Measurements from ENCODE around the gene PARD6B. TPM values are rescaled to one million over a fixed set of nuclear protein-coding genes. Genes with fewer than 3 reads are reported as not detected.

Gene PARD6B
- total RNA-seq, 1 donor from 2014 or later, result 13.1 TPM

- Mint-ChIP-seq H3K27ac (ENCODE audit: unreplicated experiment) (no peak overlapping the region), H3K4me3 (ENCODE audit: unreplicated experiment) (no peak overlapping the region), H3K27me3 (ENCODE audit: low read depth, unreplicated experiment) (peaks cover 6% of the 10 kb centered on the region), H3K36me3 (ENCODE audit: low read depth, unreplicated experiment) (no peaks in the 10 kb centered on the region), H3K9me3 (ENCODE audit: unreplicated experiment) (no peaks in the 10 kb centered on the region), H3K4me1 (ENCODE audit: low read depth, unreplicated experiment) (peaks cover 3% of the 10 kb centered on the region)
- Histone ChIP-seq H3K79me2 (ENCODE audit: insufficient read depth, low read length) (no peaks in the 10 kb centered on the region), H3K36me3 (ENCODE audit: insufficient read depth, low read length) (no peaks in the 10 kb centered on the region), H4K20me1 (ENCODE audit: insufficient read depth, low read length) (no peaks in the 10 kb centered on the region), H3K4me1 (ENCODE audit: insufficient read depth, low read length) (peaks cover 8% of the 10 kb centered on the region), H2AFZ (ENCODE audit: low read depth, low read length) (no peak overlapping the region), H3K9ac (ENCODE audit: low read length) (no peak overlapping the region), H3K4me3 (ENCODE audit: insufficient read depth, low read depth, low read length) (no peak overlapping the region), H3K4me2 (ENCODE audit: low read length) (no peak overlapping the region), H3K27ac (ENCODE audit: low read depth, low read length) (no peak overlapping the region), H3K27me3 (ENCODE audit: insufficient read depth, low read length) (no peaks in the 10 kb centered on the region), H3K9me3 (ENCODE audit: insufficient read depth, low read depth, low read length) (no peaks in the 10 kb centered on the region)
- TF ChIP-seq CTCF (IDR thresholded peaks at IDR 0.05; ENCODE audit: insufficient read depth, low read depth, low read length) (no peak), EZH2 (IDR thresholded peaks at IDR 0.05; ENCODE audit: insufficient read depth, low read length) (no peak)
- no peak for DNase-seq (ENCODE audit: low read depth)
- FAIRE-seq, result no peak
These were observed 48.3 kb upstream of the PARD6B start for GRCh38 chr20:50682947-50683530.

DNA sequence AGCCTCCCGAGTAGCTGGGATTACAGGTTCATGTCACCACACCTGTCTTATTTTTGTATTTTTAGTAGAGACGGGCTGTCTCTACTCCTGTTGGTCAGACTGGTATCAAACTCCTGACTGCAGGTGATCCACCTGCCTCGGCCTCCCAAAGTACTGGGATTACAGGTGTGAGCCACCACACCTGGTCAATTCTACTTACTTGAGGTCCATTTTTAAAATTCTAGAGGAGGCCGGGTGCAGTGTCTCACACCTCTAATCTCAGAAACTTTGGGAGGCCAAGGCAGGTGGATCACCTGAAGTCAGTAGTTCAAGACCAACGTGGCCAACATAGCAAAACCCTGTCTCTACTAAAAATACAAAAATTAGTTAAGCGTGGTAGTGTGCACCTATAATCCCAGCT lies 47.8 kb upstream of the PARD6B start:
- Mint-ChIP-seq H3K27me3 (ENCODE audit: low read depth, unreplicated experiment) (peaks cover 9% of the 10 kb centered on the region), H3K4me3 (ENCODE audit: unreplicated experiment) (no peak overlapping the region), H3K9me3 (ENCODE audit: unreplicated experiment) (no peaks in the 10 kb centered on the region), H3K4me1 (ENCODE audit: low read depth, unreplicated experiment) (peaks cover under 1% of the 10 kb centered on the region), H3K36me3 (ENCODE audit: low read depth, unreplicated experiment) (no peaks in the 10 kb centered on the region), H3K27ac (ENCODE audit: unreplicated experiment) (no peak overlapping the region)
- H3K9ac ChIP-seq (ENCODE audit: low read length), result no peak overlapping the region
- H3K9me3 ChIP-seq (ENCODE audit: insufficient read depth, low read depth, low read length), result no peaks in the 10 kb centered on the region
- no peaks in the 10 kb centered on the region for H3K36me3 ChIP-seq (ENCODE audit: insufficient read depth, low read length)
- H3K27ac ChIP-seq (ENCODE audit: low read depth, low read length), result no peak overlapping the region
- DNase-seq (ENCODE audit: low read depth) (no peak), FAIRE-seq (no peak)
- H3K4me3 ChIP-seq (ENCODE audit: insufficient read depth, low read depth, low read length), result no peak overlapping the region
- TF ChIP-seq EZH2 (IDR thresholded peaks at IDR 0.05; ENCODE audit: insufficient read depth, low read length) (no peak), CTCF (IDR thresholded peaks at IDR 0.05; ENCODE audit: insufficient read depth, low read depth, low read length) (no peak)
- no peak overlapping the region for H2AFZ ChIP-seq (ENCODE audit: low read depth, low read length)
- no peaks in the 10 kb centered on the region for H4K20me1 ChIP-seq (ENCODE audit: insufficient read depth, low read length)
- H3K27me3 ChIP-seq (ENCODE audit: insufficient read depth, low read length), result no peaks in the 10 kb centered on the region
- peaks cover 4% of the 10 kb centered on the region for H3K4me1 ChIP-seq (ENCODE audit: insufficient read depth, low read length)
- no peak overlapping the region for H3K4me2 ChIP-seq (ENCODE audit: low read length)
- no peaks in the 10 kb centered on the region for H3K79me2 ChIP-seq (ENCODE audit: insufficient read depth, low read length)

- Histone ChIP-seq H3K27ac (ENCODE audit: low read depth, low read length) (no peak overlapping the region), H2AFZ (ENCODE audit: low read depth, low read length) (no peak overlapping the region), H3K27me3 (ENCODE audit: insufficient read depth, low read length) (peaks cover 2% of the 10 kb centered on the region), H4K20me1 (ENCODE audit: insufficient read depth, low read length) (no peaks in the 10 kb centered on the region), H3K79me2 (ENCODE audit: insufficient read depth, low read length) (no peaks in the 10 kb centered on the region), H3K9ac (ENCODE audit: low read length) (no peak overlapping the region), H3K4me2 (ENCODE audit: low read length) (no peak overlapping the region), H3K36me3 (ENCODE audit: insufficient read depth, low read length) (no peaks in the 10 kb centered on the region), H3K4me1 (ENCODE audit: insufficient read depth, low read length) (peaks cover 22% of the 10 kb centered on the region), H3K4me3 (ENCODE audit: insufficient read depth, low read depth, low read length) (no peak overlapping the region), H3K9me3 (ENCODE audit: insufficient read depth, low read depth, low read length) (no peaks in the 10 kb centered on the region)
- FAIRE-seq (no peak), DNase-seq (ENCODE audit: low read depth) (no peak)
- no peak for TF ChIP-seq EZH2 (IDR thresholded peaks at IDR 0.05; ENCODE audit: insufficient read depth, low read length)
- no peak for TF ChIP-seq CTCF (IDR thresholded peaks at IDR 0.05; ENCODE audit: insufficient read depth, low read depth, low read length)
- Mint-ChIP-seq H3K27ac (ENCODE audit: unreplicated experiment) (peak overlapping the region; percentile 41), H3K4me3 (ENCODE audit: unreplicated experiment) (no peak overlapping the region), H3K36me3 (ENCODE audit: low read depth, unreplicated experiment) (no peaks in the 10 kb centered on the region), H3K27me3 (ENCODE audit: low read depth, unreplicated experiment) (peaks cover 21% of the 10 kb centered on the region), H3K9me3 (ENCODE audit: unreplicated experiment) (no peaks in the 10 kb centered on the region), H3K4me1 (ENCODE audit: low read depth, unreplicated experiment) (peaks cover 10% of the 10 kb centered on the region)
These were observed 44.6 kb upstream of the PARD6B start for GRCh38 chr20:50686821-50687220.

Measured in astrocyte (in vitro differentiated cells and primary cell).